ENCODE results near the gene NAGPA.
"Not testable (repeated sequence)": the region's sequence is repeated elsewhere in the genome, so short reads cannot be mapped to it uniquely, and the experiment has no call there.

Gene NAGPA, protein sequence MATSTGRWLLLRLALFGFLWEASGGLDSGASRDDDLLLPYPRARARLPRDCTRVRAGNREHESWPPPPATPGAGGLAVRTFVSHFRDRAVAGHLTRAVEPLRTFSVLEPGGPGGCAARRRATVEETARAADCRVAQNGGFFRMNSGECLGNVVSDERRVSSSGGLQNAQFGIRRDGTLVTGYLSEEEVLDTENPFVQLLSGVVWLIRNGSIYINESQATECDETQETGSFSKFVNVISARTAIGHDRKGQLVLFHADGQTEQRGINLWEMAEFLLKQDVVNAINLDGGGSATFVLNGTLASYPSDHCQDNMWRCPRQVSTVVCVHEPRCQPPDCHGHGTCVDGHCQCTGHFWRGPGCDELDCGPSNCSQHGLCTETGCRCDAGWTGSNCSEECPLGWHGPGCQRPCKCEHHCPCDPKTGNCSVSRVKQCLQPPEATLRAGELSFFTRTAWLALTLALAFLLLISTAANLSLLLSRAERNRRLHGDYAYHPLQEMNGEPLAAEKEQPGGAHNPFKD

DNA sequence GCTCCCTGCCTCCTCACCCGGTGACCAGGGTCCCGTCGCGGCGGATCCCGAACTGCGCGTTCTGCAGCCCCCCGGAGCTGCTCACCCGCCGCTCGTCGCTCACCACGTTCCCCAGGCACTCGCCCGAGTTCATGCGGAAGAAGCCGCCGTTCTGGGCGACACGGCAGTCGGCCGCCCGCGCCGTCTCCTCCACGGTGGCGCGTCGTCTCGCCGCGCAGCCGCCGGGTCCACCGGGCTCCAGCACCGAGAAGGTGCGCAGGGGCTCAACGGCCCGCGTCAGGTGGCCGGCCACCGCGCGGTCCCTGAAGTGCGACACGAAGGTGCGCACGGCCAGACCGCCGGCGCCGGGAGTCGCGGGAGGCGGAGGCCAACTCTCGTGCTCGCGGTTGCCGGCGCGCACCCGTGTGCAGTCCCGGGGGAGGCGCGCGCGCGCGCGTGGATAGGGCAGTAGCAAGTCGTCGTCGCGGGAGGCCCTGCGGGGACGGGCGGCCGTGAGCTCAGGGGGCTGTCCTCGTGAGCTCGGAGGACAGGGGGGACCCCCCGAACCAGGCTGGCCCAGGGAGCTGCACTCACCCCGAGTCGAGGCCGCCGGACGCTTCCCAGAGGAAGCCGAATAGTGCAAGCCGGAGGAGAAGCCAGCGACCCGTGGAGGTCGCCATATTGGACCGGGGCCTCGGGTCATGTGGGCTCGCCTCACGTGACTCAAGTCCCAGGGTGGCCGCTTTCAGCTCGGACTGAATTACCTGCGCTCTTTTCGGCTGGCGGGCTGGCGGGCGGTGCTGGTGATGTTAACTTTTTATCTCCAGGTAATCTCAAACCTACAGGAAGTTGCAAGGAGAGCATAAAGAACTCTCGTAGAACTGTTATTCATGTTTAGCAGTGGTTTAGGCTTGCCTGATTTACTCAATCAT, at the start of gene NAGPA:
TSS of gene NAGPA (minus strand) at position 680 of the 911 bp plus-strand sequence. CDS start at position 659, 21 bp downstream.
- no peaks in the 10 kb centered on the region for H3K27me3 ChIP-seq (ENCODE audit: insufficient read depth, low read length)
- H3K36me3 ChIP-seq (ENCODE audit: insufficient read depth, low read length) = no peaks in the 10 kb centered on the region
- peak within 1 kb of the TSS; percentile 92 for H3K4me3 ChIP-seq (ENCODE audit: low read depth, low read length)
- peak within 1 kb of the TSS; percentile 7; the same call in 1 of the 2 replicates for H3K27ac ChIP-seq (ENCODE audit: low read depth, low read length)
- peaks cover 17% of the 10 kb centered on the region for H3K4me1 ChIP-seq (ENCODE audit: control insufficient read depth, insufficient read depth, low read length, unreplicated experiment)
- no peaks in the 10 kb centered on the region for H3K79me2 ChIP-seq (ENCODE audit: control insufficient read depth, insufficient read depth, low read length, unreplicated experiment)
- H2AFZ ChIP-seq (ENCODE audit: low read length, unreplicated experiment) = peak within 1 kb of the TSS; percentile 96

DNA sequence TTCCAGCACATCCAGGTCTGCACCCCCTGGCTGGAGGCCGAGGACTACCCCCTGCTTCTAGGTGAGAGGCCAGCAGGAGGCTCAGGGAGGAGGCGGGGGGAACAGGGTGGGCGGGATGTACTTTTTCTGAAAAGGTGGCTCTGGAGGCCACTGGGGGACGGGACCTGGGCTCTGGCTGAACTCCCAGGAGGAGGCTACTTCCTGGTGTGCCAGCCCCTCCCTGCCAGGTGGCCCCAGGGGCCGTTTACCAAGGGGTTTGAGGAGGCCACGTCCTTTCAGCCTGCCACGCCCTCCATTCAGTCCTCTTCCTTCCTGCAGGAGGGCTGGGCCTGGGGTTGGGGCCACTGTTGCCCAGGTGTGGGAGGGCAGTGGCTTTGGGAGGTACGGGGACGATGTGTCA, 47.3 kb upstream of the NAGPA start:
- H3K36me3 ChIP-seq (ENCODE audit: insufficient read depth, low read length) = not testable (repeated sequence)

DNA sequence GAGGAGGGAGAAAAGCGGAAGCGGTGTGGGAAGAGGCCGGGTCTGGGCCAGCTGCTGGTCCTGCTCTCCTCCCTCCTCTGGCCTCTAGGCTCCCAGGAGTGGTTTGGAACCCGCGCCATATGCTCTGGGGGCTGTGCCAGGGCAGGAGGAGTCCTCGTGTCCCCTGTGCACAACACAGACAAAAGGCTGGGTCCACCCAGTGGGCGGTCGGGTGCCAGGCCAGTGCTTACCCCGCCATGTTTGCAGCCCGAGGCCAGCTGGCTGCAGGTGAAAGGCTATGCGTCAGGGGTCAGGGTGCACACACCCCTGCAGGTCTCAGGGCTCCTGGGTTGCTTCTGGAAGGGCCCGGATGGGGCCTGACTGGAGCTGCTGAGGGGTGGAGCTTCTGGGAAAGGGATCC, 46.7 kb upstream of the NAGPA start:
- H3K27ac ChIP-seq (ENCODE audit: low read depth, low read length); H3K79me2 ChIP-seq (ENCODE audit: control insufficient read depth, insufficient read depth, low read length, unreplicated experiment); H3K4me3 ChIP-seq (ENCODE audit: low read depth, low read length); H2AFZ ChIP-seq (ENCODE audit: low read length, unreplicated experiment); H3K4me1 ChIP-seq (ENCODE audit: control insufficient read depth, insufficient read depth, low read length, unreplicated experiment); H3K36me3 ChIP-seq (ENCODE audit: insufficient read depth, low read length); H3K27me3 ChIP-seq (ENCODE audit: insufficient read depth, low read length): not testable (repeated sequence)

More for the DNA sequence above, 47.3 kb upstream of the NAGPA start:
- not testable (repeated sequence) for H3K27ac ChIP-seq (ENCODE audit: low read depth, low read length); H3K27me3 ChIP-seq (ENCODE audit: insufficient read depth, low read length); H3K79me2 ChIP-seq (ENCODE audit: control insufficient read depth, insufficient read depth, low read length, unreplicated experiment); H3K4me3 ChIP-seq (ENCODE audit: low read depth, low read length); H3K4me1 ChIP-seq (ENCODE audit: control insufficient read depth, insufficient read depth, low read length, unreplicated experiment); H2AFZ ChIP-seq (ENCODE audit: low read length, unreplicated experiment)

DNA sequence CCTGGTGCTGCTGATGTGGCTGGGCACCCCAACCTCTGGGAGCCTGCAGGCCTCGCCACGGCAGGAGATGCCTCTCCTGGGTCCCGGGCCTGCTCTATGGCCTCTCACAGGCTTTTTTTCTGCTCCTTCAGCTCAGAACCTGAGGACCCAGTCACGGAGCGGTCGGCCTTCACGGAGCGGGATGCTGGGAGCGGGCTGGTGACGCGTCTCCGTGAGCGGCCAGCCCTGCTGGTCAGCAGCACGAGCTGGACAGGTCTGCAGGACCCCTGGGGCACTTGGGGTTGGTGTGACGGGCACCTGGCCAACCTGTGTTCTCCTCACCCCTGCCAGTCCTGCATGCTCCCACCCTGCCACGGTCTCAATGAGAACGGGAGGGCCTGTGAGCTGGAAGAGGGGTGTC, 44.9 kb upstream of the NAGPA start:
- Histone ChIP-seq H3K4me3 (ENCODE audit: low read depth, low read length) (no peak overlapping the region), H3K36me3 (ENCODE audit: insufficient read depth, low read length) (peaks cover 4% of the 10 kb centered on the region; the same call in 1 of the 2 replicates), H2AFZ (ENCODE audit: low read length, unreplicated experiment) (no peak overlapping the region), H3K27me3 (ENCODE audit: insufficient read depth, low read length) (no peaks in the 10 kb centered on the region), H3K4me1 (ENCODE audit: control insufficient read depth, insufficient read depth, low read length, unreplicated experiment) (no peaks in the 10 kb centered on the region), H3K27ac (ENCODE audit: low read depth, low read length) (no peak overlapping the region; the same call in 1 of the 2 replicates), H3K79me2 (ENCODE audit: control insufficient read depth, insufficient read depth, low read length, unreplicated experiment) (peaks cover 1% of the 10 kb centered on the region)

DNA sequence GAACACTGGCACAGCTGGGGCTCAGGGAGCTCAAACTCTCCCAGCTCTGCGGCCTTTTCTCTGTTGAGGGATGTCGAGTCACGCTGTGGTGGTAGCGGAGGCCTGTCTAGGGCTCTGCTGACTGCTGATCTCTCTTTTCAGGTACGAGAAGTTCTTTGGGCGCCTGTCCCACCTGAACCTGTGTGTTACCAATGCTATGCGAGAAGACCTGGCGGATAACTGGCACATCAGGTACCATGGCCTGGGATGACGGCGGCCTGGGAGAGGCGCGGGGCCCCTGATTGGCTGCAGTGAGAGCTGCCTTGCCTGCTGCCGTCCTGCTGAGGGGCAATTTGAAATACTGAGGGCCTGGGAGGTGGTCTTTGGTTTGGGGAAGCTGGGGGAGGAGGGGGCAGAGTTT, 43.6 kb upstream of the NAGPA start:
- Histone ChIP-seq H2AFZ (ENCODE audit: low read length, unreplicated experiment) (no peak overlapping the region), H3K4me3 (ENCODE audit: low read depth, low read length) (no peak overlapping the region), H3K36me3 (ENCODE audit: insufficient read depth, low read length) (peaks cover 4% of the 10 kb centered on the region; the same call in 1 of the 2 replicates)

DNA sequence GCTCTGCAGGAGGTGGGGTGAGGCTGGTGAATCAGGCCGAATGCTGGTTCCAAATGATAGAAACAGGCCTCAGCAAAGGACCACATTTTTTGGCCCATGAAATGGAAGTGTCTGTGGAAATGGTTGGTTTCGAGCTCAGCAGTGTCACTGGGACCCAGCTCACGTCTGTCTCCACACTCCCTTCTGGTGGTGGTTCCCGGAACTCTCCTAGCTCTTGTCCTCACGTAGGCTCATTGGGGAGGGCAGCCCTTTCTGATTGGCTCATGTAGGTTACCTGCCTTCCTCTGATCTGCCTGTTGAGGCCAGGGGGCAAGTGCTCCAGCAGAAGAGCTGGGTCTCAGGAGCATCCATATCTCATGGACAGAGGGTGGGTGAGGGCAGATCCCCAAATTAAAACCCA, 41.9 kb upstream of the NAGPA start:
- H3K4me1 ChIP-seq (ENCODE audit: control insufficient read depth, insufficient read depth, low read length, unreplicated experiment) = peaks cover 18% of the 10 kb centered on the region
- no peak overlapping the region for H2AFZ ChIP-seq (ENCODE audit: low read length, unreplicated experiment)
- no peaks in the 10 kb centered on the region for H3K27me3 ChIP-seq (ENCODE audit: insufficient read depth, low read length)
- H3K4me3 ChIP-seq (ENCODE audit: low read depth, low read length) = no peak overlapping the region
- peaks cover 4% of the 10 kb centered on the region; the same call in 1 of the 2 replicates for H3K36me3 ChIP-seq (ENCODE audit: insufficient read depth, low read length)
- H3K27ac ChIP-seq (ENCODE audit: low read depth, low read length) = no peak overlapping the region
- H3K79me2 ChIP-seq (ENCODE audit: control insufficient read depth, insufficient read depth, low read length, unreplicated experiment) = peaks cover 16% of the 10 kb centered on the region

More for the DNA sequence above, 43.6 kb upstream of the NAGPA start:
- H3K79me2 ChIP-seq (ENCODE audit: control insufficient read depth, insufficient read depth, low read length, unreplicated experiment) = peaks cover 14% of the 10 kb centered on the region
- H3K4me1 ChIP-seq (ENCODE audit: control insufficient read depth, insufficient read depth, low read length, unreplicated experiment) = peaks cover 13% of the 10 kb centered on the region
- H3K27ac ChIP-seq (ENCODE audit: low read depth, low read length) = no peak overlapping the region
- no peaks in the 10 kb centered on the region for H3K27me3 ChIP-seq (ENCODE audit: insufficient read depth, low read length)

DNA sequence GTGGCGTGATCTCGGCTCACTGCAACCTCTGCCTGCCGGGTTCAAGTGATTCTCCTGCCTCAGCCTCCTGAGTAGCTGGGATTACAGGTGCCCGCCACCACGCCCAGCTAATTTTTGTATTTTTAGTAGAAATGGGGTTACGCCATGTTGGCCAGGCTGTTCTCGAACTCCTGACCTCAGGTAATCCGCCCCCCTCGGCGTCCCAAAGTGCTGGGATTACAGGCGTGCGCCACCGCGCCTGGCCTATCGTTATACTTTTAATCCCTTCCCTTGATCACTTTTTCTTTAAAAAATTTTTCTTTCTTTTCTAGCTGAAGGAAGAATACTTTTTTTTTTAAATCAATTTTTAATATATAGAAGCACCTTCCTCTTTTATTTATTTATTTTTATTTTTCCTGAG, 40.0 kb upstream of the NAGPA start:
- H3K4me3 ChIP-seq (ENCODE audit: low read depth, low read length); H3K27me3 ChIP-seq (ENCODE audit: insufficient read depth, low read length); H3K27ac ChIP-seq (ENCODE audit: low read depth, low read length); H3K36me3 ChIP-seq (ENCODE audit: insufficient read depth, low read length); H2AFZ ChIP-seq (ENCODE audit: low read length, unreplicated experiment): not testable (repeated sequence)
- Histone ChIP-seq H3K4me1 (ENCODE audit: control insufficient read depth, insufficient read depth, low read length, unreplicated experiment) (peaks cover 18% of the 10 kb centered on the region), H3K79me2 (ENCODE audit: control insufficient read depth, insufficient read depth, low read length, unreplicated experiment) (peaks cover 16% of the 10 kb centered on the region)

DNA sequence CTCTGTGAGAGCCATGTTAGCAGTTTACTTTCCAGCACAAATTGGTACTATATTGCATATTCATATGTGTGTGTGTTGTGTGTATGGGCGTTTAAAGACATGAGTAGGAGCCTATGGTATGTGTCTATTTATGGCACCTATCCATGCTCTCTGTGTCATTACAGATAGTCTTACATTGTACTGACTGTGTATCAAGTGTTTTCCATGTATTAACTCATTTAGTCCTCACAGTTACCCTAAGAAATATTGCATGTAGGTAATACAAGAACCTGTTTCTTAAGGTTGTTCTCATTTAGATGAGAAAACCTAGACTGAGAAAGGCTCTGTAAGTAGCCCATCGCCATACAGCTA, 39.5 kb upstream of the NAGPA start:
- Histone ChIP-seq H3K27ac (ENCODE audit: low read depth, low read length) (no peak overlapping the region), H3K27me3 (ENCODE audit: insufficient read depth, low read length) (no peaks in the 10 kb centered on the region), H2AFZ (ENCODE audit: low read length, unreplicated experiment) (no peak overlapping the region), H3K4me3 (ENCODE audit: low read depth, low read length) (peak overlapping the region; percentile 87), H3K36me3 (ENCODE audit: insufficient read depth, low read length) (peaks cover 4% of the 10 kb centered on the region; the same call in 1 of the 2 replicates), H3K4me1 (ENCODE audit: control insufficient read depth, insufficient read depth, low read length, unreplicated experiment) (peaks cover 18% of the 10 kb centered on the region), H3K79me2 (ENCODE audit: control insufficient read depth, insufficient read depth, low read length, unreplicated experiment) (peaks cover 16% of the 10 kb centered on the region)

DNA sequence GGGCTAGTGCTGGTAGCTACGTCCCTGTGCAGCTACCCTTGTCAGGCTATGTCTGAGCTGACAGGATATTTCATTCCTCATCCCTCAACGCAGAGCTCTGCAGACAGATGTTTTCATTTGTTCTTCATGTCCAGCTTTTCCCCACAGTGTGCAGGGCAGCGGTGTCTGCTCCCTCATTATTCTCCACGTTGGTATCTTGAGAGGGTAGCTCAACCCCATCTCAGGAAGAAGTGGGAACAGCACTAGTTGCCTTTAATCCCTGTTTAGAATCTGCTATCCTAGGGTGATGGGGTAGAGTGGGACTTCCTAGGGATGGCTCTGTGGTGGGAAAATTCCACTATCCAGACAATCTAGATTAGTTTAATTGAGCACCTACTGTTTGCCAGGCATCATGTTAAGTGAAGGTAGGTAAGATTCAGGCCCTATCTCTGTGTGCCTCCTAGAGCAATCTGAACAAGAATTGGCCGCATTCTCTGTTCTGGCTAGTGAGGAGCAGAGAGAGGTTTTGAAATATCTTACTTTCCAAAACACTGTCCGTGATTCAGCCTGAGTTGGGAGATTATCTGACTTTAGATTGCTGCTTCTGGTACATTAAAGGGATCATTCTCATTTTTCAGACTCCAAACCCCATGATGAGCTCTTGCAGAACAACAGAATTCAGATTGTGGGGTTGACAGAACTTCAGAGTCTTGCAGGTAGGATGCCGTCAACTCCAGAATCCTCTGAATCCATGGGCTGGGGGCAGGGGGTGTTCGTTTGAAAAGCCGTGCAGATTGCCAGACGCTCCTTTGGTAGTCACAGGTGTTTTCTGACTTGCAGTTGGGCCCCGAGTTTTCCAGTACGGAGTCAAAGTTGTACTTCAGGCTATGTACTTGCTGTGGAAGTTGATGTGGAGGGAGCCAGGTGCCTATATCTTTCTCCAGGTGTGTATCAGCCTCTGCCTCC, 38.9 kb upstream of the NAGPA start:
- H3K4me1 ChIP-seq (ENCODE audit: control insufficient read depth, insufficient read depth, low read length, unreplicated experiment) = peaks cover 18% of the 10 kb centered on the region
- H3K36me3 ChIP-seq (ENCODE audit: insufficient read depth, low read length) = peaks cover 4% of the 10 kb centered on the region; the same call in 1 of the 2 replicates
- H3K27ac ChIP-seq (ENCODE audit: low read depth, low read length) = peak overlapping the region; percentile 68
- H2AFZ ChIP-seq (ENCODE audit: low read length, unreplicated experiment) = peak overlapping the region; percentile 76
- no peaks in the 10 kb centered on the region for H3K27me3 ChIP-seq (ENCODE audit: insufficient read depth, low read length)
- H3K79me2 ChIP-seq (ENCODE audit: control insufficient read depth, insufficient read depth, low read length, unreplicated experiment) = peaks cover 16% of the 10 kb centered on the region
- peak overlapping the region; percentile 87 for H3K4me3 ChIP-seq (ENCODE audit: low read depth, low read length)

Measured in ACC112 (cell line).